ENCODE results near the gene NSG1. TPM values are rescaled to one million over a fixed set of nuclear protein-coding genes. Genes with fewer than 3 reads are reported as not detected.

The NSG1 gene
- total and polyA plus RNA-seq, 9 of the 15 experiments (the other 6 are each of a cell fraction or from before 2014, with no cell fraction given): not detected

GRCh38 chr4:4398430-4398829 is 11.5 kb downstream of the NSG1 start:
- Histone ChIP-seq H4K20me1 (replicated peaks; ENCODE audit: control insufficient read depth, insufficient read depth, low read length) (0 out of 2 replicates have a peak, but pooled peaks cover 8% of the 10 kb centered on the region), H3K27me3 (ENCODE audit: control insufficient read depth in 2 of 2, insufficient read depth in 2 of 2, low read length in 2 of 2) (peaks cover 28 to 65% of the 10 kb centered on the region in 2 experiments), H3K4me1 (replicated peaks in 1 of 2; ENCODE audit: control insufficient read depth in 2 of 2, insufficient read depth in 2 of 2, low read length in 2 of 2) (0 out of 5 replicates have a peak, but pooled peaks cover 0 to 8% of the 10 kb centered on the region in 2 experiments), H3K79me2 (ENCODE audit: control insufficient read depth, insufficient read depth, low read length) (no peaks in the 10 kb centered on the region), H3K4me3 (no peak overlapping the region), H3K9me3 (replicated peaks; ENCODE audit: control insufficient read depth, insufficient read depth, low read depth, low read length) (no peaks in the 10 kb centered on the region), H3K4me2 (ENCODE audit: insufficient read depth, low read length) (no peak overlapping the region), H3K9ac (ENCODE audit: insufficient read depth in 1 of 2, low read depth in 2 of 2, low read length in 2 of 2) (no peak overlapping the region), H3K9me1 (ENCODE audit: control insufficient read depth, insufficient read depth, low read length) (no peaks in the 10 kb centered on the region), H3K27ac (ENCODE audit: extremely low read depth, low read depth, low read length) (no peak overlapping the region), H3K36me3 (ENCODE audit: control insufficient read depth, insufficient read depth, low read length) (no peaks in the 10 kb centered on the region), H2AFZ (ENCODE audit: low read depth, low read length) (no peak overlapping the region)
- no peak for ATAC-seq
- BruUV-seq (replicated peaks): no TSS peak
- in situ Hi-C loops (cut with MboI) (no loop called here), intact Hi-C loops (cut with micrococcal nuclease) (no loop called here)
- CTCF ChIA-PET (ENCODE audit: low intra/inter-chr PET ratio): no interaction called here
- TF ChIP-seq RBM25 (IDR thresholded peaks at IDR 0.05; ENCODE audit: low read depth, low read length, severe bottlenecking) (peak; percentile 66), FOXK2 (conservative IDR thresholded peaks at IDR 0.05 in 1 of 2, IDR thresholded peaks at IDR 0.05 in 1 of 2; ENCODE audit: low read depth in 2 of 2) (no peak), THAP7 (CRISPR knock-in tag; IDR thresholded peaks at IDR 0.05) (no peak), KAT2B (IDR thresholded peaks at IDR 0.05; ENCODE audit: low read depth, low read length) (no peak), TEAD4 (IDR thresholded peaks at IDR 0.05; ENCODE audit: low read length) (no peak), TEAD4 (CRISPR knock-in tag; IDR thresholded peaks at IDR 0.05; ENCODE audit: borderline replicate concordance) (no peak), HCFC1 (IDR thresholded peaks at IDR 0.05; ENCODE audit: low read depth, low read length) (no peak), ZNF146 (CRISPR knock-in tag; IDR thresholded peaks at IDR 0.05; ENCODE audit: unreplicated experiment) (peak; percentile 94), NFIX (CRISPR knock-in tag; IDR thresholded peaks at IDR 0.05; ENCODE audit: low read depth) (no peak)
- 26% methylated on average over 4 of the region's 4 CpGs for WGBS (ENCODE audit: insufficient coverage, low coverage, missing lambda C conversion rate)
- no peak for FAIRE-seq
- no peak for DNase-seq (ENCODE audit: extremely low read depth in 1 of 4, low spot score in 3 of 4)
- POLR2A ChIA-PET: interaction anchor here (0.6 kb wide), 1 partner anchor 134 kb away, joined by 4 read pairs; no protein-coding TSS in a partner anchor
